IPS-18c (cell line): ENCODE results near the gene EAF1.
A peak's percentile ranks its signal among the peaks of the same experiment; 100 is the strongest.
"Not testable (repeated sequence)": the region's sequence is repeated elsewhere in the genome, so short reads cannot be mapped to it uniquely, and the experiment has no call there.

Experiments used
- H3K4me3 ChIP-seq: 2 replicates; pipeline ENCODE4 v1.7.0; 2013; ENCODE audit warnings: low read depth, mild to moderate bottlenecking, low read length, moderate library complexity; ENCODE audit not compliant: insufficient read depth
- H3K9me3 ChIP-seq: one replicate; pipeline ENCODE4 v1.6.1; 2013; ENCODE audit warnings: mild to moderate bottlenecking, low read length, moderate library complexity; ENCODE audit not compliant: control insufficient read depth, insufficient read depth

The EAF1 gene

GRCh38 chr3:15401936-15402335, 25.5 kb upstream of the EAF1 start:
- Histone ChIP-seq H3K4me3 (no peak overlapping the region), H3K9me3 (peaks cover 6% of the 10 kb centered on the region)

GRCh38 chr3:15403495-15403894, 23.9 kb upstream of the EAF1 start:
- Histone ChIP-seq H3K9me3 (peaks cover 2% of the 10 kb centered on the region), H3K4me3 (no peak overlapping the region)

GRCh38 chr3:15403965-15404364, 23.4 kb upstream of the EAF1 start:
- H3K9me3 ChIP-seq: peaks cover 2% of the 10 kb centered on the region
- no peak overlapping the region for H3K4me3 ChIP-seq

DNA sequence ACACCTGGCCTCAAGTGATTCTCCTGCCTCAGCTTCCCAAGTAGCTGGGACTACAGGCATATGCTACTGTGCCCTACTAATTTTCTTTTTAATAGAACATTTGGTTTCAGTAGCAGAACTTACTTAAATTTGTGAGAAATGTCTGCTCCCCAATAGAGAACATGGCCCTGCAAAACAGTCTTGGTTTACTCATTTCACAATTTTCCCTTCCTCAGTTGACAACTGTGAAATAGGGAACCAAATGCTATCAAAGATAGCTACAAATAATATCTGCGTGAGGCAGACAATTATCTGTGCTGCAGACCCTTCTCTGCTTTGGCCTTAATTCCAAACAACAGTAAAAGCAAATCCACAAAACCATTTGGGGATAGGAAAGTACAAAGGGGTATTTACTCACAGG, 22.6 kb upstream of the EAF1 start:
- H3K9me3 ChIP-seq: peaks cover 2% of the 10 kb centered on the region
- H3K4me3 ChIP-seq: no peak overlapping the region; the same call in 1 of the 2 replicates

DNA sequence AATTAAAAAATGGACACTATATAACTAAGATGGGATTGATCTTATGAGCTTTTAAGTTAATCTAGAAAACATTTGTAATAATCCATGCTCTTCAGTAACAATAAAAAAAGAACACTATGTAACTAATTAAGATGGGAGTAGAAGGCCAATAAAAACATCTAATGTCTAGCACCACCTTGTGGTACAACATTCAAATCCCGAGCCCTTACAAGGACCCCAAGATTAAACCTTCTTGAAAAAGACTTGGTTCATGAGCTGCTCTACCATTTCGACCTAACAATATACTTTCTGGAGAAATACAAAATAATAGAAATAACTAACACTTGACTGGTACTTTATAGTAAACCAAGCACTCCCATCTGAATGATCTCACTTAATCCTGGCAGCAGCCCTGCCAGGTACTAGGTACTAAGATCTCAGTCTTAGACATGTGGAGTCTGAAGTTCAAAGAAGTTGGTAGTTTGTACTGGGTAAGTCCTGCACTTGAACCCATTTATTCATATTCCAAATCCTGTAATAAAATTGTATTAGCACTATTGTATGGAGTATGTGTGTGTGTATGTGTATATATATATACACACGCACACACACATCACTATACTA, 21.8 kb upstream of the EAF1 start:
- Histone ChIP-seq H3K4me3 (no peak overlapping the region), H3K9me3 (peaks cover 2% of the 10 kb centered on the region)

GRCh38 chr3:15409239-15409638, 18.2 kb upstream of the EAF1 start:
- Histone ChIP-seq H3K9me3 (peaks cover 2% of the 10 kb centered on the region), H3K4me3 (no peak overlapping the region)

DNA sequence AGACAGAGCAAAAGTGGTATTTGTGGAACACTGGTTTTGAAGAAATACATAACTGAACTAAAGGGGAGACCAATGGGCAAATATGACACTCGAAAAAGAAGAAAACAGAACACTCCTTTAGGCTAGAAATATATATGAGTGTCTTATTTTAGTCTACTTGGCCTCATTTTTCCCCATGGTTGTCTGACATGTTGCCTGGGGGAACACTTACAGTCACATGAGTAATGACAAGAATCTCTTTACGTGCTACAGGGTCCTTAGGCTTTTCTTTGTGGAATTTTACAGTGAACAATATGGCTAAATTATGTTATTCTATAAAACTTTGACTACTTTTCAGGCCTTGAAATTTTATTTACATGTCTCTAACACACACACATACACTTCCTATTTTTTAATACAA, 17.6 kb upstream of the EAF1 start:
- peaks cover 2% of the 10 kb centered on the region for H3K9me3 ChIP-seq

DNA sequence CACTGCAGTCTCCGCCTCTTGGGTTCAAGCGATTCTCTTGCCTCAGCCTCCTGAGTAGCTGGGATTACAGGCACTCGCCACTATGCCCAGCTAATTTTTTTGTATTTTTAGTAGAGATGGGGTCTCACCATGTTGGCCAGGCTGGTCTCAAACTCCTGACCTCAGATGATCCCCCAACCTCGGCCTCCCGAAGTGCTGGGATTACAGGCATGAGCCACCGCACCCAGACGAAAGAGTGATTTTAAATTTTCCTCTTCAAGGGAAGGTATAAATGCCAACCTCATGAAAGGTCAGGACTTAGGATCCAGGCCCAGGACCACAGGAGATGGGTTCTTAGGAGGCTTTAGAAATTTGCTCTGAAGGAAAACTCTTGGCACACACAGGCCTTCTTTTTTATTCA, 16.4 kb upstream of the EAF1 start:
- not testable (repeated sequence) for H3K4me3 ChIP-seq, H3K9me3 ChIP-seq

More for the DNA sequence above, 17.6 kb upstream of the EAF1 start:
- no peak overlapping the region for H3K4me3 ChIP-seq

DNA sequence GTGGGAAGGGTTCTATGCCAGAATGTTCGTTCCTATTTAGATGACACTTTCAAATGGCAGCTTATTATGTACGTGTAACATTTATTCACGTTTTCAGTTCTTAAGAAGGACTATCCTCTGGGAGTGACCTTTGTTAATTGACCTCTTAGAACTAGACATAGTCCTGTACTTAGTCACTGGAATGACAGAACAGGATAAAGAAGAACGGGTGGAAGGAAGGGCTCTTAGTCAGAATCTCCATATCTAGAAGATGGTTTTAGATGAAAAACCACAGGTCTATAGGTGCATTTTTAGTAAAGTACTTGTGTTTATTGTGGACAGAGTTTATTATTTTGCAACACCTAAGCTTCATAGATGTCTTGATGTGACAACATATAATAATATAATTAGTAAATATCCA, 6.5 kb upstream of the EAF1 start:
- Histone ChIP-seq H3K9me3 (no peaks in the 10 kb centered on the region), H3K4me3 (no peak overlapping the region)

- H3K4me3 ChIP-seq: peak overlapping the region; percentile 98
- no peaks in the 10 kb centered on the region for H3K9me3 ChIP-seq
These were observed 749 bp upstream of the EAF1 start for GRCh38 chr3:15426579-15427118.

DNA sequence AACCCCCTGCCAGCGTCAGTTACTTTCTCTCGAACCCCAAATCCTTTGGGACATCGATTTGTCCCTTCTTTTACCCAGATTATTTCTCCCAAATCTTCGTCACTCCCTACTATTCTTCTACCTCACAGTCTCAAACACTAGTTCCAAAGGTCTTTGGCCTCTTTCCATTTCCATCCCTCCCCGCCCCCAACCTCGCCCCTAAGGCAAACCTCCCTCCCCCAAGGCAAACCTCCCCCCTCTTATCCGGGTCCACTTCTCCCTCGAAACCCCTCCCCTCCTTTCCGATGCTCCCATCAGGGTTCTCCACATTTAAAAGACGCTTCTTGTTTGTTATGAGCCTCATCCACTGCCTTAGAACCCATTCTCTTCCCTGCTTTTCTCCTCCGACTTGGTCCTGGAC, 583 bp downstream of the EAF1 start:
- H3K9me3 ChIP-seq: no peaks in the 10 kb centered on the region
- H3K4me3 ChIP-seq: peak overlapping the region; percentile 98

- no peaks in the 10 kb centered on the region for H3K9me3 ChIP-seq
- H3K4me3 ChIP-seq: peak overlapping the region; percentile 98
These were observed 1.1 kb downstream of the EAF1 start for GRCh38 chr3:15428539-15428938.

DNA sequence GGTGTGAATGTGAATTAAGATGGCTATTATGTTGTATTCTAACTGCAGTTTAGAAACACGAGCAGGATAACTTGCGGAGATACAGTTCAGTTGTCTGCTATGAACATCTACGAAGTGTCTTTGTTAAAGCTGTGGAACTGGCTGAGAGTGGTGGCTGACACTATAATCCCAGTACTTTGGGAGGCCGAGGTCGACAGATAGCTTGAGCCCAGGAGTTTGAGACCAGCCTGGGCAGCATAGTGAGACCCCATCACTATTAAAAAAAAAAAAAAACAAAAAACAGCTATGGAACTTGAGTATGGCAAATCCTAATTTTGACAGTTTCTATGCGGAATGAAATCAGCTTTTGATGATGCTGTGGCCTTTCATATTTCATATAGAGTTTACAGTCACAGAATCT, 1.7 kb downstream of the EAF1 start:
- H3K9me3 ChIP-seq: no peaks in the 10 kb centered on the region
- H3K4me3 ChIP-seq: peak overlapping the region; percentile 98; the same call in 1 of the 2 replicates

- H3K9me3 ChIP-seq: no peaks in the 10 kb centered on the region
- no peak overlapping the region for H3K4me3 ChIP-seq
These were observed 3.2 kb downstream of the EAF1 start for GRCh38 chr3:15430624-15431023.

DNA sequence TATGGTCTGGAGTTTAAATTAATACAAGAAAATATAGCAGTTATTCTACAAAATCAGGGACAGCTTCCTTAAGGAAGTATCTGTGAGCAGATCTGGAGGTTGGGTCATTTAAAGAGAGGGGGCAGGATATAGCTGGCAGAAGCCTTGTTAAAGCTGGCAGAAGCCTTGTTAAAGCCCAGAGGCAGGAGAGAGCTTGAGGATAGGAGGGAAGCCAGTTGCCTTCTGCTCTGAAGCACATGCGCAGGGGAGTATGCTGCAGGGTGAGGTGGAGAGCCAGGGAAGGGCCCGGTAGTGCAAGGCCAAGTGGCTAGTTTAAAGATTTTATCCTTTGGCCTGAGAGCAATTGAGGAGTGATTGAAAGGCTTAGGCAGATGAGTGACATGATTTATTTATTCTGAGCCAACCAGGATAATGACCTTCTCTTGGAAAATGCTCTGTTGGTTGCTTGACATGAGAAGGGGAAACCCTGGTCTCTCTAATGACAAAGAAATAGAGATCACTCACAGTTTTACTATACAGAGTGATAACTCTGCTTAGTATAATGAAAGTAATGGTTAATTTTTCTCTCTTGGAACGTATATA, 3.9 kb downstream of the EAF1 start:
- H3K9me3 ChIP-seq: no peaks in the 10 kb centered on the region
- no peak overlapping the region for H3K4me3 ChIP-seq

- Histone ChIP-seq H3K9me3 (no peaks in the 10 kb centered on the region), H3K4me3 (no peak overlapping the region)
These were observed 6.1 kb downstream of the EAF1 start for GRCh38 chr3:15433531-15433930.

DNA sequence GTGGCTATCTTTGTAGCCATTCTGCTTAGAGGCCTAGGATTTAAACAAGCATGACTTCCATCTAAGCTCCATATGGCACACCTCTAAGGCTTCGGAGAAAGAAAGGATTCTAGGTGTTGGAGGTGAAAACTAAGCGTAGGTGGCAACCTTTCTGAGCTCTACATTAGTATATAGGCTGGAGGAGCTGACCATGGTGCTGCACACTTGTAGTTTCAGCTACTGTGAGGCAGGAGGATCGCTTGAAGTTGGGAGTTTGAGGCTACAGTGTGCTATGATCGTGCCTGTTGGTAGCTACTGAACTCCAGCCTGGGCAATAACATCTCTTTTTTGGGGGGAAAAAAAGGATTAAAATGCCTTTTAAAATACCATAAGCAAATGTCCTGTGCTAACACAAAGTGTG, 7.4 kb downstream of the EAF1 start:
- Histone ChIP-seq H3K4me3 (no peak overlapping the region), H3K9me3 (no peaks in the 10 kb centered on the region)

DNA sequence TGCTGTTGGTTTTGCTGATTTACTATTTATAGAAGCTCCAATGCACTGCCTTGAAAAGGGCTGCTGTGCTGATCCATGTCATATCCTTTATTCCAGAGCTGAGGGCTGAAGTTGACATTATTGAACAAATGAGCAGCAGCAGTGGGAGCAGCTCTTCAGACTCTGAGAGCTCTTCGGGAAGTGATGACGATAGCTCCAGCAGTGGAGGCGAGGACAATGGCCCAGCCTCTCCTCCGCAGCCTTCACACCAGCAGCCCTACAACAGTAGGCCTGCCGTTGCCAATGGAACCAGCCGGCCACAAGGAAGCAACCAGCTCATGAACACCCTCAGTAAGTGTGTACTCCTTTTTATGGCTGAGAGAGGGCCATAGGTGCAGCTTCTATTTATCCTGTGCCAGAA, 8.8 kb downstream of the EAF1 start:
- no peaks in the 10 kb centered on the region for H3K9me3 ChIP-seq
- no peak overlapping the region for H3K4me3 ChIP-seq

GRCh38 chr3:15438983-15439382, 11.6 kb downstream of the EAF1 start:
- H3K4me3 ChIP-seq: no peak overlapping the region
- H3K9me3 ChIP-seq: no peaks in the 10 kb centered on the region
